Measurements from ENCODE around the gene PSME2. TPM values are rescaled to one million over a fixed set of nuclear protein-coding genes. Genes with fewer than 3 reads are reported as not detected.

The PSME2 gene
- total and polyA plus RNA-seq, 2 of the 13 experiments (the other 11 are each of a cell fraction or from before 2014, with no cell fraction given) = 332 to 716 TPM

GRCh38 chr14:24195186-24196070 is 49.0 kb upstream of the PSME2 start, which contains the start of gene TM9SF1 (continued):
- peak; percentile 63 for TF ChIP-seq ZNF281 (CRISPR knock-in tag; IDR thresholded peaks at IDR 0.05; ENCODE audit: borderline replicate concordance)
- 0 out of 2 replicates have a peak, but pooled peaks have one; percentile 66 for TF ChIP-seq HOMEZ (CRISPR knock-in tag; IDR thresholded peaks at IDR 0.05; ENCODE audit: low read depth)
- TF ChIP-seq AKNA (CRISPR knock-in tag; IDR thresholded peaks at IDR 0.05; ENCODE audit: borderline replicate concordance) = peak; percentile 96
- peak; percentile 93 for TF ChIP-seq PBX3 (CRISPR knock-in tag; IDR thresholded peaks at IDR 0.05; ENCODE audit: borderline replicate concordance)
- TF ChIP-seq MYNN (CRISPR knock-in tag; IDR thresholded peaks at IDR 0.05; ENCODE audit: low read depth) = peak; percentile 96
- 0 out of 2 replicates have a peak, but pooled peaks have one; percentile 42 for TF ChIP-seq RFX5 (IDR thresholded peaks at IDR 0.05; ENCODE audit: low read depth, low read length)
- TF ChIP-seq RELA (CRISPR knock-in tag; IDR thresholded peaks at IDR 0.05) = peak; percentile 92; the same call in 1 of the 2 replicates
- TF ChIP-seq ZFP36L2 (CRISPR knock-in tag; IDR thresholded peaks at IDR 0.05) = peak; percentile 89; the same call in 1 of the 2 replicates
- peak; percentile 99 for TF ChIP-seq BRF2 (CRISPR knock-in tag; IDR thresholded peaks at IDR 0.05)
- peak; percentile 94 for TF ChIP-seq HINFP (CRISPR knock-in tag; IDR thresholded peaks at IDR 0.05; ENCODE audit: low read depth)
- TF ChIP-seq ZNF781 (CRISPR knock-in tag; IDR thresholded peaks at IDR 0.05; ENCODE audit: borderline replicate concordance, not compliant biosample characterization) = peak; percentile 99
- peak; percentile 94 for TF ChIP-seq CREBL2 (CRISPR knock-in tag; IDR thresholded peaks at IDR 0.05; ENCODE audit: borderline replicate concordance)
